Fibroblast of peridontal ligament (primary cell): ENCODE data around the gene FKRP.

Experiments
- DNase-seq: peaks from one replicate; pipeline ENCODE4 v3.0.0-alpha.2; 2010; ENCODE audit errors: extremely low read depth

The FKRP gene

GRCh38 chr19:46731007-46731501, 14.8 kb upstream of the FKRP start:
- peak; percentile 77 for DNase-seq

GRCh38 chr19:46731584-46731983, 14.3 kb upstream of the FKRP start:
- DNase-seq: no peak

DNA sequence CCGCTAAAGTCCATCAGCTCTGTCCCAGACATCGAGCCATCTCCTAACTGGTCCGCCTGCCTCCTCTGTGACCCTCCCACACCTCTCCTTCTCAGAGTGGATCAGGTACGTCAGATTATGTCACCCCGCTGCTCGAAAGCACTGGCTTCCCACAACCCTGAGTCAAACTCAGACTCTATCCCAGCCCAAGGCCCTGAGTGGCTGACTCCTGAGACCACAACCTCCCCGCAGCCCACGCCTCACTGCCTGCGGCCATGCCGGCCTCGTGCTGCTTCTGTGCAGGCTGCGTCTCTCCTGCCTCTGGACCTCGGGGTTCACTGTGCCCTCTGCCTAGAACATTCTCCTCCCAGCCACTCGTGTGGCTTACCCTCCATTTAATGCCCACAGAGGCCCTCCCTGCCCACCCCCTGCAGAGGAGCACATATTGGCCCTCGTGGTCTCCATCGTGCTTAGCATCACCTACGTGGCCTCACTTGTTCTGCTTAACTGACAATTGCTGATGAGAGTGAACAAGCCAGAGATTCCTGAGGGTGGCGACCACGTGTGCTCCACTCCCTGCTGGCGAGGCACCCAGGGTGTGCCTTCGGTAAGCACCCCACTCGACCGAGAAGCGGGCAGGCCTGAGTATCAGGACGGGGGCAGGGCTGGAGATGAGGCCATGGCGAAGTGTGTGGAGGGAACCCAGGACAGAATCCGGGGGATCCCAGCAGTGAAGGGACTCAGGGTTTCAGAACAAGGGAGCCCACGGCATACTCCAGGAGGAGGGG, 13.5 kb upstream of the FKRP start:
- DNase-seq: no peak

- no peak for DNase-seq
These were observed 12.7 kb upstream of the FKRP start for GRCh38 chr19:46732966-46733689.

DNA sequence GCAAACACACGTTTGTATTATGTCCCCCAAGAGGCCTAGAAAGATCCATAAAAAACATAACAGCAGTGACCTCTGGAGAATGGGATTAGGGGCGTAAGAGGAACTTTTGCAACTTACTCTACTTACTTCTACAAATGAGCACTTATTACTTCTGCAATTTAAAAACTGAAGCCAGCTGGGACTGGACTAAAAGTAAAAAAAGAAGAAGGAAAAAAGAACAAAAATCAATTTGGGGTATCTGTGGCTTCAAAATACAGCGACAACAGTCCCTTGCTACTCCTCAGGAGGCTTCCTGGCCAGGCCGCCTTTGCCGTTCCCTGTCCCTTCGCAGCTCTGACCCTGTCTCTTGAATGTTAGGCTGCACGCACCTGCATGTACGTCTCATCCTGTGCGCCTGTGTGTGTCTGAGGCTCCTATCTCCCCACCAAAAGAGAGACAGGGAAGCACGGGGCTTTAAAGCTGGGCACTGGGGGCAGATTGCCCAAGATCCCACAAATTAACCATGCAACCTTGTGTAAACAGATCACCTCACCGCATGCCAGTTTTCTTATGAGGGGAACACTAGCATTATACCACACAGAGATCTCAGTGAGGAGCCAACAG, 12.1 kb upstream of the FKRP start:
- no peak for DNase-seq

GRCh38 chr19:46736531-46737297, 9.1 kb upstream of the FKRP start:
- no peak for DNase-seq

DNA sequence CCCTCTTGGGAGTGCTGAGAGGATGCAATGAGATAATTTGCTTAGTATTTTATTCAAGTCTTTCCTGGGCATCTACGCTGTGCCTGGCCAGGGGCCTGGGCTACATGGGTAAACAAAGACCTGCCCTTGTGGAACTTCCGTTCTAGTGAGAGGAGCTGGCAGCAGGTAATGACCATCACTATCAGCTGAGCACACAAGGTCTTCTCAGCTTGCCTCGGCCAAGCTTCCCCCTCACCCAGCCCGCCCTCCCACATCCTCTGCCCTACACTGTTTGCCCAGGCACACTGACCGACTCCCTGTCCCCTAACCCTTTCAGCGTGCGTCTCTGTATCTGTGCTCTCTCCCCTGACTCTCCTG, 8.6 kb upstream of the FKRP start:
- no peak for DNase-seq

- DNase-seq: no peak
These were observed 8.1 kb upstream of the FKRP start for GRCh38 chr19:46737761-46738171.

- no peak for DNase-seq
These were observed 6.5 kb upstream of the FKRP start for GRCh38 chr19:46739290-46739771.

DNA sequence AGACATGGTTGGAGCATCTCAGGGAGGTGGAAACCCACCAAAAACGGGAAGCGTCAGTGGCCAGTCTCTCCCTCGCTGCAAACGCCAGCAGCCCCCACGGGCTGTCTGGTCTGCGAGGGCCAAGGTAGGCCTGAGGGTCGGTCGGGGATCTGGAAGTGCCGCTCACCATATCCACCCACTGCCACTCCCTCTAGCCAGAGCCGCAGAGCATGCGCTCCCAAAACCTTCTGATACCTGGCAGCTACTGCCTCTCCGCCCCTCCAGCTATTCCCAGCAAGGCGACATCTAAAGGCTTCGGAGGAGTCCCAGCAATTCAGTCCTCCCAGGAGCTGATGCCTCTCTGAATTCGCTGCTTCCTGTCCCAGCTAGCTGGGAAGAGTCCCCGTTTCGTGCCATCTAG, 4.4 kb upstream of the FKRP start:
- DNase-seq: no peak

GRCh38 chr19:46742926-46743480, 2.9 kb upstream of the FKRP start:
- no peak for DNase-seq

DNA sequence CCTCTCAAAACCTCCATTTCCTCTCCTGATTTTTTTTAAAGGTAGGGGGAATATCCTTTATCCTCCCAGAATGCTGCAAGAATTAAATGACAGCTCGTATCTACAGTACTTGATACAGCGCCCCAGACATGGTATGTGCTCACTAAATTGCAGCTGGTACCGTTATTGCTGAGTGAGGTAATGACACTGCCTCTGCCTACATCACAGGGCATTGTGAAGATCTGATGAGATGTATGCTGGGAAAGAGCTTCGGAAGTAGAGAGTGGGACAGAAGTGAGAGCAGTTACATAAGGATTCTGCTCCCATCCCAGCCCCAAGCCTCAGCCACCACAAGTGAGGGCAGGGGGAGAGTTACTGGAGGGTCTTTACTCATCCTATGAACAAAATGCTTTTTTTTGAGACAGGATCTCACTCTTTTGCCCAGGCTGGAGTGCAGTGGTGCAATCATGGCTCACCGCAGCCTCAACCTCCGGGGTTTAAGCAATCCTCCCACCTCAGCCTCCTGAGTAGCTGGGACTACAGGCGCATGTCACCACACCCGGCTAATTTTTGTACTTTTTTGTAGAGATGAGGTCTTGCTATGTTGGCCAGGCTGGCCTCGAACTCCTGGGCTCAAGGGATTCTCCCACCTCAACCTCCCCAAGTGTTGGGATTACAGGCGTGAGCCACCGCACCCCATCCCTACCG, 1.7 kb upstream of the FKRP start:
- DNase-seq: peak; percentile 21

GRCh38 chr19:46745030-46745429, 827 bp upstream of the FKRP start:
- no peak for DNase-seq

DNA sequence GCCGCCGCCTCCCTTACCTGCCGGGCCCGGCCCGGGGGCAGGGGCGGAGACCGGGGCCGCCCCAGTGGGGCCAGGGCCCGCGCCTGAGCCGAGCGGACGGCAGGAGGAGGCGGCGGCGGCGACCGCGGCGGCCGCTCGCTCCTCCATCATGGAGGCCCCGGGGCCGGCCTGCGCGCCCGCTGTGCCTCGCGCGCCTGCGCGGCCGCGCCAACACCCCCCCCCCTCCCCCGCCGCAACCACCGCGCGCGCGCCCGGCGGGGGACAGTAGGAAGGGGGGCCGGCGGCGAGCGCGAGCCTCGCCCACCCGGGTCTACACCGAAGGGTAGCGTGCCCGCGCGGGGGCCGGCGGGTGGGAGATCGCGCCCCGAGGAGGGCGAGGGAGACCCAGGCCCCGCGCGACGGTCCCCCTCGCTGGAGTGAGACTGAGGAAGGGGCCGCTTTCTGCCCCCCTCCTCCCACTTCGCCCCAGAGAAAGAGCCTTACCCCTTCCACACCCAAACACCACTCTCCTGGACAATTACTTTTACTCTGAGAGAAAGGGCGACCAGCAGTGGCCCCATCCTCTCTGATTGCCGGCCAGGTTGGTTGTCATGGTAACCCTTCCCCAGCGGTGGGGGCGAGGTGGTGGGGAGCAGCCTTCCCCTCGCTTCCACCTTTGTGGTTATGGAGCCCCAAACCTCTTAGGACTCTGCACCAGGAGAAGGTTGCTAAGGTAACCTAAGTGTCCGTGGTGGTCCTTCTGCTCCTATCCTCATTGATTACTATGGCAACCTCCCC, 612 bp downstream of the FKRP start, which contains the start of gene STRN4:
TSS of gene STRN4 (minus strand) at position 170 of the 777 bp plus-strand sequence. CDS start at position 150, 20 bp downstream.
- DNase-seq: peak; percentile 10

DNA sequence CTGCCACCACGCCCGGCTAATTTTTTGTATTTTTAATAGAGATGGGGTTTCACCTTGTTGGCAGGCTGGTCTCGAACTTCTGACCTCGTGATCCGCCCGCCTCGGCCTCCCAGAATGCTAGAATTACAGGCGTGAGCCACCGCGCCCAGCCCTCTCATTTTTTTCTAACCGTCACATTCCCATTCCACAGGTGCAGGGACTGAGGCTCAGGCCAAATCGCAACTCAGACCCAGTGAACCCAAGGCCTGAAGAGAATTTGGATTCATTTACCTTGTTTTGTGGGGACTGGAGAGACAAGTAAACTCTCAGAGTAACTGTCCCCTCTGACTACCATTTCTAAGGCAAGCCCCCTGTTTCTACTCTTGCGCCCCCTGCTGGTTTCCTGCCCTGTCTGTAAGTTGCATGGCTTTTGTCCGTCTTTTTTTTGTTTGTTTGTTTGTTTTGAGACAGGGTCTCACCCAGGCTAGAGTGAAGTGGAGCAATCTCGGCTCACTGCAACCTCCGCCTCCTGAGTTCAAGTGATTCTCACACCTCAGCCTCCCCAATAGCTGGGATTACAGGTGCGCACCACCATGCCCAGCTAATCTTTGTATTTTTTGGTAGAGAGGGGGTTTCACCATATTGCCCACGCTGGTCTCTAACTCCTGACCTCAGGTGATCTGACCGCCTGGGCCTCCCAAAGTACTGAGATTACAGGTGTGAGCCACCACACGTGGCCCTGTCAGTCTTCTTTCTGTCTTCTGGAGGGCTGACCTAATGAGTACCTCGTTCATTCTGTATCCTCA, 2.7 kb downstream of the FKRP start:
- DNase-seq: peak; percentile 64

DNA sequence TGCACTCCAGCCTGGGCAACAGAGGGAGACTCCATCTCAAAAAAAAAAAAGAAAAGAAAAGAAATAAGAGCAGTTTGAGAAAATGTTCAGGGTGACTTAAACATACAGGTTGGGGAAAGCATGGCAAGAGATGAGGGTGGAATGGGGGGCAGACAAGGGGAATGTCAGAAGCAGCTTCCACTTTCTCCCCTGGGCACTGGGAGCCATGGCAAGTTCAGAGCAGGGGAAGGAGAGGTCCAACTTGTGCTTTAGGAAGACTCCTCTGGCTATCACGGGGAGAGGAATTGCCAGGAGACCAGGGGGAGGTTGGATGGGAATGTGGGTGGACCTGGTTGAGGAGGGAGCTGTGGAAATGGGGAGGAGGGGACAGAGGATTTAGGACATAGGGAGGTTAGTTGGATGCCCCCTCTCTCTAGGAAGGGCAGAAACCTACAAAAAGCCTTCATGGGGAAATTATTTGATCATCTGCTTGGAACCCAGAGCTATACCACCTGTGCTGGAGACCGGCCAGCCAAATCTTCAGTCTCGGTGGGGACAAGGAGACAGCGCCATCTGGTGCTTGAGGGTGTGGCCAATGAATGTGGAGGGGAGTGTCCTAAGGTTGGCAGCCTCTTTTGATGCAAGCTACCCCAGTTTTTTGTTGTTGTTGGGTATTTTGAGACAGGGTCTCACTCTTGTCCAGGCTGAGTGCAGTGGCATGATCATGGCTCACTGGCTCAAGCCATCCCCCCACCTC, 7.7 kb downstream of the FKRP start:
- no peak for DNase-seq

- DNase-seq: peak; percentile 81
These were observed 9.4 kb downstream of the FKRP start for GRCh38 chr19:46755077-46755852.
